HG02884 (cell line): Measurements from ENCODE around the gene DHTKD1.
A peak's percentile ranks its signal among the peaks of the same experiment; 100 is the strongest.

ENCODE experiments used
- ATAC-seq: cut with Tn5 transposase; IDR thresholded peaks from one replicate; pipeline ENCODE4 v1.9.1; 2021; ENCODE audit warnings: mild to moderate bottlenecking, moderate library complexity; ENCODE audit not compliant: unreplicated experiment

The DHTKD1 gene, protein sequence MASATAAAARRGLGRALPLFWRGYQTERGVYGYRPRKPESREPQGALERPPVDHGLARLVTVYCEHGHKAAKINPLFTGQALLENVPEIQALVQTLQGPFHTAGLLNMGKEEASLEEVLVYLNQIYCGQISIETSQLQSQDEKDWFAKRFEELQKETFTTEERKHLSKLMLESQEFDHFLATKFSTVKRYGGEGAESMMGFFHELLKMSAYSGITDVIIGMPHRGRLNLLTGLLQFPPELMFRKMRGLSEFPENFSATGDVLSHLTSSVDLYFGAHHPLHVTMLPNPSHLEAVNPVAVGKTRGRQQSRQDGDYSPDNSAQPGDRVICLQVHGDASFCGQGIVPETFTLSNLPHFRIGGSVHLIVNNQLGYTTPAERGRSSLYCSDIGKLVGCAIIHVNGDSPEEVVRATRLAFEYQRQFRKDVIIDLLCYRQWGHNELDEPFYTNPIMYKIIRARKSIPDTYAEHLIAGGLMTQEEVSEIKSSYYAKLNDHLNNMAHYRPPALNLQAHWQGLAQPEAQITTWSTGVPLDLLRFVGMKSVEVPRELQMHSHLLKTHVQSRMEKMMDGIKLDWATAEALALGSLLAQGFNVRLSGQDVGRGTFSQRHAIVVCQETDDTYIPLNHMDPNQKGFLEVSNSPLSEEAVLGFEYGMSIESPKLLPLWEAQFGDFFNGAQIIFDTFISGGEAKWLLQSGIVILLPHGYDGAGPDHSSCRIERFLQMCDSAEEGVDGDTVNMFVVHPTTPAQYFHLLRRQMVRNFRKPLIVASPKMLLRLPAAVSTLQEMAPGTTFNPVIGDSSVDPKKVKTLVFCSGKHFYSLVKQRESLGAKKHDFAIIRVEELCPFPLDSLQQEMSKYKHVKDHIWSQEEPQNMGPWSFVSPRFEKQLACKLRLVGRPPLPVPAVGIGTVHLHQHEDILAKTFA

DNA sequence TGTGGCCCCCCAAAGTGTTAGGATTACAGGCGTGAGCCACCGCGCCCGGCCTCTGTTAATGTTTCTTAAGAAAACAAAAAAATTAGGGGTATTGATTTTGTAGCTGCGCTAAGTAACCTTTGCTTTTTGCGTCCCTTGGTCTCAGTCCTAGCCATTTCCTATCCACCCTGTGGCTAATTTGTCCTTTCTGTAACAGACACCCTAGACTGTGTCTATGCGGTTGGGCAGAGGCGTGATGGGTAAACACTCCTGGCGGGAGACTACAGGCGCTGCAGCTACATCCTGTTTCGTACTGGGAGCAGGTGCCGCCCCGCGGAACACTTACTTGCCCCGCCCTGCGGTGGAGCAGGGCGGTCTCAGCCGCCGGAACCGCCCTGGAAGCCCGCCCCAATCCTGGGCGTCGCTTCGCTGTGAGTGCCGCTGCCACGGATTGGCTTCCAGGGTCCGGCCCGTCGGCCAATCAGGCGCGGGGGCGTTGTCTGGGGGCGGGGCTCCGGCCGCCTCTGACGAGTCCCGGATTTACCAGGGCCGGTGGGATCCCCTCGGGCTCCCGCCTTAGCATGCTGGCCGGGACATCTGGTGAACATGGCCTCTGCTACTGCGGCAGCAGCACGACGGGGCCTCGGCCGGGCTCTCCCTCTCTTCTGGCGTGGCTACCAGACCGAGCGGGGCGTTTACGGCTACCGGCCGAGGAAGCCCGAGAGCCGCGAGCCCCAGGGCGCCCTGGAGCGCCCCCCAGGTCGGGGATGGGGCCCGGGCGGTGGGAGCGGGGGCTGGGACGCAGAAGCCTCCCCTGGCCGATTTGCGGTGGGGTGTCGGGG is at the start of gene DHTKD1:
TSS of gene DHTKD1 (plus strand) at position 506 of the 821 bp plus-strand sequence. CDS start at position 586, 80 bp downstream.
- peak; percentile 96 for ATAC-seq

DNA sequence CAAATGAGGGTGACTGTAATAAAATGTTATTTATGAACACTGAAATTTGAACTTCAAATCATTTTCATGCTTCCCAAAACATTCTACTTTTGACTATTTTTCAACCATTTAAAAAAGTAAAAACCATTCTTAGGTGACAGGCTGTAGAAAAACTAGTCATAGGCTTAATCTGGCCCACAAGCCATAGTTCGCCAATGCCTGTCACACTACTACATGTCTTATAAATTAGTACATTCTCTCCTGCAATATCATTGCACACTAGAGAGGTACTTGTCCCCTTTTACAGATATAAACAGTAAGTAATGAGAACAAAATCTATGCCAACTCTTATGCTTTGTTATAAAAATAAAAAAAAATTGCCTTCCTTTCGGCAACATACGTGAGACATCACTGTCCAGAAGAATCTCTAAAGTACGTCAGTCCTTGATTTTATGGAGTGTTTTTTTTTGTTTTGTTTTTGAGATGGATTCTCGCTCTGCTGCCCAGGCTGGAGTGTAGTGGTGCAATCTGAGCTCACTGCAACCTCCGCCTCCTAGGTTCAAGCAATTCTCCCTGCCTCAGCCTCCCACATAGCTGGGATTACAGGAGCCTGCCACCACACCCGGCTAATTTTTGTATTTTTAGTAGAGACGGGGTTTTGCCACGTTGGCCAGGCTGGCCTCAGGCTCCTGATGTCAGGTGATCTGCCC is 49.3 kb upstream of the DHTKD1 start:
- ATAC-seq, result no peak

- no peak for ATAC-seq
Observed at GRCh38 chr10:12020574-12020973, 48.2 kb upstream of the DHTKD1 start.

- ATAC-seq, result no peak
Observed at GRCh38 chr10:12022580-12023257, 46.0 kb upstream of the DHTKD1 start.

DNA sequence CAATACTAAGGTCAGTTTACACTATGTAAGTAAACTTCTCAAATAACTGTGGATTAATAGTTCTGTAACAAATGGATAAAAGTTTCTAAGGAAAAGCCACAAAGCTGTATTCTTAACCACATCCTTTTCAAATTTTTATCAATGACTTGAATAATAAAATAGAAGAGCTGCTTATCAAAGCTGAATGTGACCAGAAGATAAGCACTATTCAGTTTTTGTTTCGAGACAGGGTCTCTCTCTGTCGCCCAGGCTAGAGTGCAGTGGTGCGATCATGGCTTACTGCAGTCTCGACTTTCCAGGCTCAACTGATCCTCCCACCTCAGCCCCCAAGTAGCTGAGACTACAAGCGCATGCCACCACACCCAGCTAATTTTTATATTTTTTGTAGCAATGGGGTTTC is 43.2 kb upstream of the DHTKD1 start:
- no peak for ATAC-seq

DNA sequence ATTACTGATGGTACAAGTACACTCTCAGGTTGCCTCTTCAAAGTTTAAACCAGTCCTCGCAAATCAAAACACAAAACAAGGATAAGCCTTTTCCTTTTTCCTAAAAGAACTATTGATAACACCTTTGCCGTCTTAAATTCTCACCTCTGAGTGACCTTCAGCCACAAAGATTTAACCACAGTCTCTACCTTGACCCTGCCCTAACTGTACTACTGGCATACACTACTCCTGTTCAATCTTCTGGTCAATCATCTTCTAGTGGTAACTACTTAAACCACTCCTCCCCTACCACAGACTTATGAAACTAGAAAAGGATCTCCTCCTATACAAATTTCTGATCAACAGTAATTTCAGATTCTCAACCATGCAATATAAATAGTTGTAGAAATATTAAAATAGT is 41.2 kb upstream of the DHTKD1 start:
- ATAC-seq, result peak; percentile 52

DNA sequence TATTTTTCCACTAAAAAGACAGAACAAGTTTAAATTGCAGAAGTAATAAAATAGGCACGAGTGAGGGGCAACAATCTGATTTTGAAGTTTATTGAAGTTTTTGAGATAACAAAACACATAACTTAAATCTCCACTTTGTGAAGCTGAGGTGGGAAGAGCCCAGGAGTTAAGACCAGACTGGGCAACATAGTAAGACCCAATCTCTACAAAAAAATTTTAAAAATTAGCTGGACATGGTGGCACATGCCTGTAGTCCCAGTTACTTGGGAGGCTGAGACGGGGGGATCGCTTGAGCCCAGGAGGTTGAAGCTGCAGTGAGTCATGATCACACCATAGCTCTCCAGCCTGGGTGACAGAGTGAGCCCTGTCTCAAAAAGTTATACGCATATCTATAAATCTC is 37.4 kb upstream of the DHTKD1 start:
- no peak for ATAC-seq

DNA sequence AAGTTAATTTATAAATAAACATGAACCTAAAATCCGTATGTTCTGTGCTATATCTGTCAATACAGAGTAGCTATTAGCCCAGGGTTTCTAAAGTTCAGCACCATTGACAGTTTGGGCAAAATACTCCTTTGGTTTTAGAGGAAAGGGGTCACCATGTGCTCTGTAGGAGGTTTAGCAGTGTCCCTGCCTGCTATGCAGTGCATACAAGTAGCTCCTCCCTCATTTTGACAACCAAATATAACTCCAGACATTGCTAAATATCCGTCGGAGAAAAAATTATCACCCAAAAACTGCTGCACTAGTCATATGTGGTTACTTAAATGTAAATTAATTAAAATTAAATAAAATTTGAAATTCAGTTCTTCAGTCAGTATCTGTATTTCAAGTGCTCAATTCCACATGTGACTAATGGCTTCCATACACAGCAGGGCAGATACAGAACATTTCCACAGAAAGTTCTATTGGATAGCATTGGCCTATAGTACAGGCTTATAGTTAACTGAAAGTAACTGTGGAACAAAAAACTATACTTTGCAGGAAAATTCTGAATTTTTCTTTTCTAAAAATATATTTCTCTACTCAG is 32.6 kb upstream of the DHTKD1 start:
- no peak for ATAC-seq

DNA sequence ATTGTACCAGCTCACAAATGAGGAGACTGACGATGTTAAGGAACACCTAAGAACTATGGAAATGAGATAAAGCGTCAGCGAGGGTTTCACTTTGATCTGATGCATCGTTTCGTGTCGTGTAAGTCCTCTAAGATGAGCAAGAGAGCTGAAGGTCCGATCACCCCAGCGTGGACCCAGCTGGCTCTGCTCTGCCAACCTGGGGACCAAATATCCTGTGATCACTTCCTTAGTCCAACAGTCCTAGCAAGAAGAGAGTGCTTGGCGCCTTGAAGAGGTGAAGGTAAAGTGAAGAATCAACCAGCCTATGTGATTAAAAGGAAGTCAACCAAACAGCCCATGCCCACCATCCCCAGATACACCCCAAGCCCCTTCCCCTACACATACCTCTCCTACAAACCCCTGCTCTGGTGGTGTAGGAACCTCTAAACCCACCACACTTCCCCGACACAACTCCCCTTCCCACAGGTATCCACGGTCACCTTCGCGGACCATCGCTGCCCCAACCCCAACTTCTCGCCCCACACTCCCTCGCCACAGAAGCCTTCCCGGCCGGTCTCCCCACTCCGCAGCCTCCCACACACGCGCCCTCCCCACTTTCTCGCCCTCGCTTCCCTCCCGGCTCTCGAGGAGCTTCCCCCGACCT is 26.9 kb upstream of the DHTKD1 start:
- ATAC-seq, result no peak

DNA sequence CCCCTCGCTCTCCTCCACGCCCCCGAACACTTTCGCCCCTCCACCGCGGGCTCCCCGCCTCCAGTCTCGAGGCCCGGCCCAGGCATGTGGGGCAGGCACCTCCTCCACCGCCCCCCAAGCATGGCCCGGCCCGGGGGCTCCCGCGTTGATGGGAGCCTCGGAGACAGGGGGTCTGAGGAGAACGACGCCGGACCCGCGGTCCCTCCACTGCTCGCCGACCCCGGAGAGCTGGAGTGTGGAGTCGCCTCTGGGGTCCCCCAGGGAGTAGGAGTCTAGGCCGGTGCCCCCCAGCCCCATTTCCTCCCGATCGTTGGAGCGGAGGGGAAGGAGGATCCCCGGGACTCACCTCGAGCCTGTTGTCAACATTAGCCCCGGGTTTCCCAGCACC is 26.4 kb upstream of the DHTKD1 start:
- ATAC-seq, result peak; percentile 0

GRCh38 chr10:12042797-12043651 is 25.7 kb upstream of the DHTKD1 start, which contains the start of gene UPF2:
Gene UPF2, minus strand, starts transcription at chr10:12042809. Its CDS starts 7,386 bp downstream, at chr10:12035423.
- peak; percentile 49 for ATAC-seq

DNA sequence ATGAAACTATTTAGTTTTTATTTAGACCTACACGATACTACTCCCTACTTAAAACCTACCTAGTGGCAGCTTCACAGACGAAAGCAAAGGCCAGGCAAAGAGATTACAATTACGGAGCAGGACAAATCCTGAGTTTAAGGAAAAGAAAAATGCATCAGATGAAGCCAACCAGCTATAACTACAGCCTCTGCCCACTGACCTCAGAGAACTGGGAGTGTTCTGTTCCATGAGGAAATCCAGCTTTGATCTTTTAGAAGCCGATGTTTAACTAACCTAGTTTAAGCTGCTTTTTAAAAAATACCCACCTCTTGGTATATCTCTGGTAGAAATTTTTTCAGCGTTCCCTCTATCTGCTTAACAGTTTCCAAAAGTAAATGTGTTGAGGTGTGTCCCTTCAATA is 23.2 kb upstream of the DHTKD1 start:
- ATAC-seq, result no peak

DNA sequence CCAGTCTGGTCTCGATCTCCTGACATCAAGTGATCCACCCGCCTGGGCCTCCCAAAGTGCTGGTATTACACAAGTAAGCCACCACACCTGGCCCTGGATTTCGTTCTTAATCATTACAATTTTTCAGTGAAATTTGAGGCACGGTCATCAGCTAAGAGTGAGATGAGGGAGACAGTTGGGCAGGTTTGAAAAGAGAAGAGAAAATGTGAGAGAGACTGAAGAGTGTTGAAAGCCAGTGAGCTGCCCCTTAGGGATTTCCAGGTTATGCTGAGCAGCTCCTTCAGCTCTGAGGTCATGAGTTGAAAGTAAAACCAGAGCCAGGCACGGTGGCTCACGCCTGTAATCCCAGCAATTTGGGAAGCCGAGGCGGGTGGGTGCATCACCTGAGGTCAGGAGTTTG is 20.2 kb upstream of the DHTKD1 start:
- peak; percentile 30 for ATAC-seq

- no peak for ATAC-seq
Observed at GRCh38 chr10:12050528-12050927, 18.2 kb upstream of the DHTKD1 start.

- ATAC-seq, result no peak
Observed at GRCh38 chr10:12051241-12051640, 17.5 kb upstream of the DHTKD1 start.

DNA sequence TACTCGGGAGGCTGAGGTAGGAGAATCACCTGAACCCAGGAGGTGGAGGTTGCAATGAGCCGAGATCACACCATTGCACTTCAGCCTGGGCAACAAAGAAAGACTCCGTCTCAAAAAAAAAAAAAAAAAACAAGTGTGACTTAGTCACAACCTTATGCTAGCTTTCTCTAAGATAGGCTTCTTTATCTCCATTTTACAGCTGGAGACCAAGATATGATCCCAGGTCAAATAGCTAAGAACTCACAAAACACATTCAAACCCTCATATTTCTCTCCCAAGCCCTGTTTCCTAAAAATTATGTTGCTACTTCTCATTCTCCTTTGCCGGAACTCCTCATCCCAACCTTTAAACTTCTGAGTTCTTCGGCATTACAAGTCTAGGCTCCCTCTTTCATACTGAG is 13.0 kb upstream of the DHTKD1 start:
- no peak for ATAC-seq

DNA sequence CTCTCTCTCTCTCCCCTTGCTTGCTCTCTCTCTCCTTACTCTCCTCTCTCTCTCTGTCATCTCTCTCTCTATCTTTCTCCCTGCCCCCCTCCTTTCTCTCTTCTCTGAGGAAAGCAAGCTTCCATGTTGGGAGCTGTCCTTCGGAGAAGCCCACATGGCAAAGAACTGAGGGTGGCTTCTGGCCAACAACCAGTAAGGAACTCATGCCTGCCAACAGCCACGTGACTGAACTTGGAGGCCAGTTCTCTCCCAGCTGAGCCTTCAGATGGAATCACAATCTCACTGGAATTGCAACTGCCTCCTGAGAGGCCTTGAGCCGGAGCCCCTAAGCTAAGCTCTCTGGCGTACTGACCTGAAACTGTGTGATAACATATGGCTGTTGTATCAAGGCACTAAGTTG is 12.0 kb upstream of the DHTKD1 start:
- no peak for ATAC-seq

DNA sequence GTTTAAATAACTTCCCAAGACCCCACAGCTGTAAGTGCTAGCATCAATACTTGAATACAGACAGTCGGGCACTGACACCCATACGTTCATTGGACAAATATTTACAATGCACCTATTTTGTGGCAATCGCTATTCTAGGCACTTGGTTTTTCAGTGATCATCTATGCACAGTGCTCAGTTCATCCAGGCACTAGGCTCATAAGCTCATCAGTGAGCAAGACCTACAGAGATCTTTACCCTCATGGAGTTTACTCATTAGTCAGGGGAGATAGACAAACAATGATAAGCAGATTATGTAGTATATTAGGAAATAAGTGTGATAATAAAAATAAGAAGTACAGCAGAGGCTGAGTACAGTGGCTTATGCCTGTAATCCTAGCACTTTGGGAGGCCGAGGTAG is 7.6 kb upstream of the DHTKD1 start:
- no peak for ATAC-seq
